DND-41 (cell line): ENCODE measurements around the gene TTLL5.

Experiments
- ATAC-seq: fragments of 200-7000 bp; cut with Tn5 transposase; 3 replicates; pipeline ENCODE4 v1.9.1; 2021; ENCODE audit warnings: low read depth; ENCODE audit not compliant: insufficient read depth
- DNase-seq: peaks from one replicate; pipeline ENCODE4 v3.0.0-alpha.2; 2020
- H2AFZ ChIP-seq: 2 replicates; pipeline ENCODE4 v1.6.0; 2012; ENCODE audit warnings: low read depth, low read length
- H3K27ac ChIP-seq: 2 replicates; pipeline ENCODE4 v1.5.1; 2012; ENCODE audit warnings: low read length, inconsistent platforms
- H3K27me3 ChIP-seq: fragments of 200-600 bp; sonication (generic); 2 replicates; pipeline ENCODE4 v1.6.0; 2012; ENCODE audit warnings: low read length, mild to moderate bottlenecking, inconsistent platforms; ENCODE audit not compliant: insufficient read depth, poor library complexity
- H3K36me3 ChIP-seq: 2 replicates; pipeline ENCODE4 v1.5.1; 2012; ENCODE audit warnings: low read length, inconsistent platforms; ENCODE audit not compliant: insufficient read depth
- H3K4me1 ChIP-seq: 2 replicates; pipeline ENCODE4 v1.5.1; 2012; ENCODE audit warnings: mild to moderate bottlenecking, low read length; ENCODE audit not compliant: insufficient read depth
- H3K4me2 ChIP-seq: 2 replicates; pipeline ENCODE4 v1.6.0; 2012; ENCODE audit warnings: mild to moderate bottlenecking, moderate library complexity, low read length, inconsistent platforms; ENCODE audit not compliant: insufficient read depth
- H3K4me3 ChIP-seq, 2 experiments: fragments of 200-600 bp in 1 of 2; shearing (Covaris generic) in 1 of 2; 2 replicates each; pipeline ENCODE4 v1.5.1; 2012 to 2016; ENCODE audit warnings: inconsistent platforms in 2 of 2, low read length in 2 of 2, mild to moderate bottlenecking in 2 of 2, low read depth in 1 of 2, moderate library complexity in 1 of 2
- H3K79me2 ChIP-seq: 2 replicates; pipeline ENCODE4 v1.6.0; 2012; ENCODE audit warnings: low read length, inconsistent platforms; ENCODE audit not compliant: insufficient read depth
- H3K9ac ChIP-seq: 2 replicates; pipeline ENCODE4 v1.6.0; 2012; ENCODE audit warnings: low read depth, mild to moderate bottlenecking, inconsistent platforms, low read length, moderate library complexity
- H3K9me3 ChIP-seq: 2 replicates; pipeline ENCODE4 v1.5.1; 2012; ENCODE audit warnings: low read length, moderate library complexity, mild to moderate bottlenecking, inconsistent platforms; ENCODE audit not compliant: insufficient read depth, severe bottlenecking
- H4K20me1 ChIP-seq: 2 replicates; pipeline ENCODE4 v1.6.0; 2012; ENCODE audit warnings: low read length; ENCODE audit not compliant: insufficient read depth
- CTCF ChIP-seq: IDR thresholded peaks from 2 replicates; pipeline ENCODE4 v1.5.1; 2012; ENCODE audit warnings: borderline replicate concordance, low read length, moderate library complexity, mild to moderate bottlenecking; ENCODE audit not compliant: poor library complexity, severe bottlenecking; ENCODE audit errors: extremely low read depth
- EZH2 ChIP-seq: IDR thresholded peaks from 3 replicates; pipeline ENCODE4 v1.6.1; 2012; ENCODE audit warnings: borderline replicate concordance, low read depth, mild to moderate bottlenecking, moderate library complexity, low read length, inconsistent platforms; ENCODE audit not compliant: severe bottlenecking

The TTLL5 gene

GRCh38 chr14:75832621-75833297 lies 171.7 kb downstream of the TTLL5 start:
- no peak for TF ChIP-seq CTCF
- no peak for TF ChIP-seq EZH2
- Histone ChIP-seq H3K4me2 (no peak overlapping the region), H3K4me1 (peaks cover 17% of the 10 kb centered on the region), H3K9me3 (no peaks in the 10 kb centered on the region), H3K79me2 (no peaks in the 10 kb centered on the region), H3K27ac (no peak overlapping the region), H3K4me3 (no peak overlapping the region), H3K27me3 (no peaks in the 10 kb centered on the region), H3K9ac (no peak overlapping the region), H4K20me1 (no peaks in the 10 kb centered on the region), H2AFZ (no peak overlapping the region), H3K36me3 (peaks cover 3% of the 10 kb centered on the region; the same call in 1 of the 2 replicates)
- ATAC-seq, result no peak
- no peak for DNase-seq

- no peak overlapping the region for H2AFZ ChIP-seq
- ATAC-seq (no peak), DNase-seq (no peak)
- TF ChIP-seq CTCF (no peak), EZH2 (no peak)
- peaks cover 17% of the 10 kb centered on the region for H3K4me1 ChIP-seq
- no peaks in the 10 kb centered on the region for H3K9me3 ChIP-seq
- no peaks in the 10 kb centered on the region for H3K79me2 ChIP-seq
- no peak overlapping the region for H3K4me2 ChIP-seq
- H3K36me3 ChIP-seq, result peaks cover 4% of the 10 kb centered on the region
- no peaks in the 10 kb centered on the region for H4K20me1 ChIP-seq
- H3K4me3 ChIP-seq, result no peak overlapping the region
- H3K9ac ChIP-seq, result no peak overlapping the region
- H3K27me3 ChIP-seq, result no peaks in the 10 kb centered on the region
- no peak overlapping the region for H3K27ac ChIP-seq
Measured at GRCh38 chr14:75833326-75834020, 172.4 kb downstream of the TTLL5 start.

GRCh38 chr14:75835156-75835725 lies 174.2 kb downstream of the TTLL5 start:
- no peaks in the 10 kb centered on the region for H3K79me2 ChIP-seq
- no peak overlapping the region for H2AFZ ChIP-seq
- peaks cover 7% of the 10 kb centered on the region for H3K36me3 ChIP-seq
- H3K4me2 ChIP-seq, result no peak overlapping the region
- no peak overlapping the region for H3K27ac ChIP-seq
- TF ChIP-seq CTCF (no peak), EZH2 (no peak)
- ATAC-seq (no peak), DNase-seq (no peak)
- no peaks in the 10 kb centered on the region for H3K27me3 ChIP-seq
- no peak overlapping the region for H3K9ac ChIP-seq
- no peaks in the 10 kb centered on the region for H4K20me1 ChIP-seq
- H3K9me3 ChIP-seq, result no peaks in the 10 kb centered on the region
- H3K4me3 ChIP-seq, result no peak overlapping the region
- H3K4me1 ChIP-seq, result peaks cover 17% of the 10 kb centered on the region
